Putamen (tissue), 1 donor: ENCODE data around the gene VARS2.

Experiments
- DNase-seq: peaks from one replicate; pipeline ENCODE4 v3.0.0-alpha.2; 2016; ENCODE audit warnings: low spot score

The VARS2 gene

DNA sequence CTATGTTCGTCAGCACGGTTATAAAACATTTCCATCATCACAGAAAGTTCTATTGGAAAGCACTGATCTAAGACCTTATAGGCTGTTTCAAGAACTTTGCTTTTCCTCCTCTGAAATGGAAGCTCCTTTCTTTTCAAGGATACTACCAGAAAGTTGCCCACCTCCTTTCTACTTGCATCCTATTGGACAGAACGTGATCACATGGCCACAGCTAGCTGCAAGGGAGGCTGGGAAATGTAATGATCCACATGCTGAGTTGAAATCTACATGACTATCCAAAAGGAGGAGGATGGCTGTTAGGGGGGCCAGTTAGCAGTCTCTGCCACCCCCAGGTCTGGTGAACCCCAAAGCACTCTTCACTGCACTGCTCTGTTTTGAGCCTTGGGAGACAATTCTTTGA lies 14.6 kb downstream of the VARS2 start:
- DNase-seq = no peak

DNA sequence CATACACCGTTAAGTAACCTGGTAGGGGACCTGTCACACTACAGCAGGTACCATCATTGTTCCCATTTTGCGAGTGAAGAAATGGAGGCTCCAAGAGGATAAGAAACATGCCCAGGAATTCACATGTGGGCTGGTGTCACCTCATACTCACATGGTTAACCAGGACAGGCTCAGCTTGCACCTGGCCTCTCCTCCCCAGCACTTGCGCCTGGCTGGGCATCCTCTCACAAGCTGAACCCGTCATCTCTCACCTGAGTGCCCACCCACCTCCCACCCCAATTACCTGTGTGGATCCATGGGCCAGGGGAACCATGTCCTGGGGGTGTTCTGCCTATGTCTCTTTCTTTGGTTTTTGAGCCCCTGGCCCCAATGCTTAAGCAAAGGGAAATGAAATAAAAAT lies 16.5 kb downstream of the VARS2 start:
- DNase-seq = no peak

DNA sequence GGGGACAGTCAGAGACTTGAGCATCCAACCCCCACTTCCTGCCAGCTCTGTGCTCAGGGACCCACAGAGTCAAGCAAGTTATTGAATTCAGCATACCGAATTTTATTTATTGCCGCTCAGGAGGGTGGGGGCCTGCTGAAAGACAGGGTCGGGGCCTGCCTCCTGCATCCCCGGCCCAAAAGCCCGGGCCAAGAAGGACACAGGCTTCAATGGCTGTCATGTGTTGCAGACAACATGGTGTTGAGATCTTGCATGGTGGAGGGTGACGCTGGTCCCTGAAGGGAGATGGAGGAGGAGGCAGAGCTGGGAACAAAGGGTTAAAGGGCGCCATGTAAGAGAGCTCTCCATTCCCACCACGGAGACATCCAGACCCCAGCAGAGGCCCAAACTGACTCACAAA lies 17.2 kb downstream of the VARS2 start:
- DNase-seq = no peak

DNA sequence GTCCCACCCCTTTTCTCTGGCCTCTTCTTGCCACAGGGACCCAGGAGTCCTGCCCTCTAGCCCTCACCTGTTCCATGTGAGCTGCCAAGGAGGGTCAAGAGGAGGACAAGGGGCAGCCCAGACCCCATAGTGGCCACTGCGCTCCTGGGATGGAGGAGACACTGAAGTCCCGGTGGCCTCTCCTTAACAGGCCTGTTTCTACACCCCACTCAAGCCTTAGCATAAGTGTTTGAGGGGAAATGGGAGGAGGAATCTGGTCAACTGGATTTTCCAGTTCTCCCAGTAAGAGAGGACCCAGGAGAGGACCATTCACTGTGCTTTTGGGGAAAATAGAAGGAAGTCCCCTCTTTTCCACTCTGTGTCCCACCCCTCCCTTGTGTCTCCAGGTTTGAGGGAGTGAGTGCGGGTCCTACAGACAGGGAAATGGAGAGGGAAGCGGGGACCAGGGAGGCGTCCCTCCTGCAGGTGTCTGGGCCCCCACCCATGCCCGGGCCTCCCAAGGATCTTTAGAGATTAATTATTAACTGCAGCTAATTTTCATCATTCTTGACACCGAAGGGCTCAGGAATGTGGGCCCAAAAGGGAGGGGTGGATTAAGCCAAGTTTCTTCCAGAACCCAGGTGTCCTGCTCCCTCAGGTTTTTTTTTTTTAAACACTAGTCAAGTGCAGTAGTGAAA lies 18.1 kb downstream of the VARS2 start, which contains the start of gene SFTA2:
Gene SFTA2 (minus strand): TSS at position 202 of the 677 bp plus-strand sequence. CDS start 74 bp downstream, at position 128.
- no peak for DNase-seq

DNA sequence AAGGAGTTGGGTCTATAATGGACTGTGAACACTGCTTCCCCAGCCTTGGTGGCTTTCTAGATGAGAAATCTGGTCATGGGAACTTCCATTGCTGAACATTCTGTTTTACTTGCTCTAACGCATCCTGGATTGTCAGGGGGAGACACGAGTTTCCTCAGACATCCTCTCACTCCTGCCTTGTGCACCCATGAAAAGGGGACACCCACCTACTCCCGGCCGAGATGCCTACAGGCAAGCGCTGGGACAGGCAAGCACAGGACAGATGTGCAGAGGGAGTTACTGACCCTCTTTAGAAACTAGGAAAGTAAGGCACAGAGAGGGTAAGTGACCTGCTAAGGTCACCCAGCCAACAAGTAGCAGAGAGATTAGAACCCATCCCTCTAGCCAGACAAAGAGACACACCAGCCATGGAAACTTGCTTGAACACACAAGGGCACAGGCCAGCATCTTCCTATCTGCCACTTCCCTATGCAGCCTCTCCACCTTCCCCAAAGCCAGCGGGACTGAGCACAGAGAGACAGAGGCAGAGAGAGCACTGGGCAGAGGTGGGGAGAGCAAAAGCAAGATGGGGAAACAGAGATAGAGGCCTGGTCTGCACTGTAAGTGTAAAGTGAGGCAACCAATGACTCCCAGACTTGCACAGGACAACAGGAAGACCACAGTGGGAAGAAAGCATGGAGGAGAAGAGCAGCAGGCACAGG lies 18.8 kb downstream of the VARS2 start:
- no peak for DNase-seq

DNA sequence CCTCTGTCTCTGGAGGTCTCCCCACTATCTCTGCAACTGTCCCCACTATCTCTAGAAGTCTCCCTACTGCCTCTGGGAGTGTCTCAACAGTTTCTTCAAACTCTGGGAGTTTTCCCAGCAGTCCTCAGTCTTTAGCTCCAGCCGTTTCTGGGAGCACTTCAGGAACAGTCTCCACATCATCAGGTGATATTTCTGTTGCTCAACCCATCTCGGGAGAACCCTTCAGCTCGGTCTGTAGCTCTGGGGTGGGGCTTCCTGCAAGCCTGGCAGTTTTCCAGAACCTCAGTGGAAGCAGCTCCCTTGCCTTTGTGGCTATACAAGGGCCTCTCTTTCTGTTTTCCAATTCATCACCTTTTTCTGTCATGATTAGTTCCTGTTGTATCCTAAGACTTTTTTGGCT lies 21.0 kb downstream of the VARS2 start:
- no peak for DNase-seq

DNA sequence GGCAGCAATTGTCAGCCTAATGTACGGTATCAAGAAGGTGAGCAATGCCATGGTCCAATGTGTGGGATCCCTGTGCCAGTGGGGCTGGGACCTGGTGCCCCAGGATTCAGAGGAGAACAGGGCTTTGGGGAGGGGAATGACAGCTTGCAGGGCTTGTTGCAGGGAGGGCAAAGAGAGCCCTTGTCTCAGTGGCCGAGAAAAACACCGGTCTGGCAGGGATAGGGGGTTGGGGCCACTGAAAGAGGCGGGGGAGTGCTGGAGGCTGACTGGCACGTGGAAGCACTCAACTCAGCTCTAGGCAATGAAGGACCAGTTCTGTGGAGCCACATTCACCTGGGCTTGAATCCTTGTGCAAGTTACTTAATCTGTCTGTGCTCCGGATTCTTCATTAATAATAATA lies 23.2 kb downstream of the VARS2 start:
- DNase-seq = no peak

DNA sequence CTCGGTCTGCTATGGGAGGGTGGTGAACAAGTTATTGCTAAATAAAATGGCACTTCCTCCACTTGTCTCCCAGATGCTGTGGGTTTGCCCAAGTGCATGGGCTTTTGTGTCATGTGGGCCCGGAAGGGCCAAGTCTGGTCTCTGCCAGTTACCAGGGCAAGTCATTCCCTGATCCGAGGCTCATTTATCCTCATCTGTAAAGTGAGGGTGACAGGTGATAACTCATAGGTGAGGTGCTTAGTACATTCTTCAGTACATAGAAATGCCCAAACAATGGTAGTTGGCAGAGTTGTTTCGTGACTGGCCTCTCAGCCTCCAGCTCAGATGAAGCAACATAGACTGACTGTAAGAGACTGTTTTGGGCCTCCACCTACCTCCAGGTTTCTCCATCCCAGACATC lies 24.7 kb downstream of the VARS2 start:
- DNase-seq = no peak

DNA sequence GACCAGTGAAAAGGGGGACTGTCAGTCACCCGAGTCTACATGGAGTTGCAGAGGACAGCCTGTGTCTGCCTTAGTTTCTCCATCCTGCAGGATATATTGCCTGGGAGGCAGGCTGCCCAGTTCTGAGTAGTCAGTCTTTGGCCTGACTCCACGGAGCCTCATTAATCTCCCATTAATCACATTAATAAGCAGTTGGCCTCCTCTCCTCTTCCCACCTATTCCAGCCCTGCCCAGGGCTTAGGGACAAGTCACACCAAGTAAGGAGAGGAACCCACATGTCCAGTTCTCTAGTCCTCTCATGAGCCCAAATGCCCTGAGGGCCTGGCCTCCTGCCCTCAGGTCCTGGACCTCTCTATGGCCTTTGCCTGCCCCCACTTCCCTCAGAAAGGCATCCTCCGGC lies 25.4 kb downstream of the VARS2 start:
- DNase-seq = no peak

DNA sequence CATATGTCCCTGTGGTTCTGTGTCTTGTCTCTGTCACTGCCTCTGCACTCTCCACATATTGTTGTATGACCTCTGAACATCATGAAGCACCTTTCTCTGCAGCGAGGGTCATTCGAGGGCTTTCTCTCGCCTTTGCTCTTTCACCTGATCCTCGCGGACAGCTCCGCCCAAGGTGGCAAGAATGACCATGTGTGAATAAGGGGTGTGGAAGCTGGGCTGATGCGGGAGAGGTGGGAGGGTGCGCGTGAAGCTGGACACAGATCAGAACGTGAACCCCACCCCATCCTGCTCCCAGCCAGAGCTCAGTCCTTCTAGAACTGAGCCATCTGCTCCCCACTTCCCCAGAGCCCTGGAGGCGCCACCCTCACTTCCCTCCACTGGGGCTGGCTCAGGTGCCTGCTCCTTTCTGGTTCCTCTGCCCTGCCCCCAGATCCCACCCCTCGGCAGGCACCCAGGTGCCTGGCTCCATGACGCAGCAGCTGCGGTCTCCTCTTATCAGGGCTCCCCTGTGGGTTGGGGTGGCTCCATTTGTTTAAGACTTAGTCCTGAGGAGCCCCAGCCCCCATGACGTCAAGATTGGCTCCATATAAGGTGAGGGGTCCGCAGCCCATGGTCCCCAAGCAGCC lies 26.4 kb downstream of the VARS2 start, which contains the start of gene MUCL3:
Gene MUCL3 (plus strand): TSS at position 613 of the 626 bp plus-strand sequence. CDS start 27 bp downstream, outside the sequence.
- no peak for DNase-seq

DNA sequence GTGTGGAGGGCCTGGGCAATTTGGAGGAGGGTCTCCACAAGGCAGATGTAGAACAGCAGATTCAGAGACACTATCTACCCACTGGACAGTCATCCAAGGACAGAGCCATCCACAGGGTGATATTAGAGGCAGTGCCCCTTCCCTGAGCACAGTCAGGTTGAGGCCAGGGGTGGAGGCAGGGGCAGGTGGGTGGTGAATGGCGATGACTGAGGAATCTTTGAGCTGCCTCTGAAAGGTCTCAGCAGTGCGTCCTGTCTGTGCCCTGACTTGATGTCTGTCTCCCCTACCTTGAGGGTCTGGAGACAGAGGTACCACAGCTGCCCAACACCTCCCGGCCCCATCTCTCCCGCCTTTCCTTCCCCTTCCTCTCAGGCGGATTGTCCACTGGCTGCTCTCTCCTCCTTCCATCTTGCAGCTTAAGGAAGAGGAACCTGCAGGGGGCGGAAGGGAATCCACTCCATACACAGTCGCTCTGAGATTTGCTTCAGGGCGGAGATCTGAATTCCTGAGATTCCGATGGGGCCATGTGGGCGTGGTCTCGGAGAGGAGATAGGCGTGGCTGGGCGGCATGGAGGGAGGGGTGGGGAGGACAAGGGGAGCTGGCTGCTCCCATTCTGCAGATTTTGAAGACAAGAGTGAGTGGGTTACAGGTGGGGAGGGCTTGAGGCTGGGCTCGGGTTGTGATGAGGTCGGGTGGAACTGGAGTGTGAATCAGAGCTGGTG lies 28.5 kb downstream of the VARS2 start:
- DNase-seq = no peak

DNA sequence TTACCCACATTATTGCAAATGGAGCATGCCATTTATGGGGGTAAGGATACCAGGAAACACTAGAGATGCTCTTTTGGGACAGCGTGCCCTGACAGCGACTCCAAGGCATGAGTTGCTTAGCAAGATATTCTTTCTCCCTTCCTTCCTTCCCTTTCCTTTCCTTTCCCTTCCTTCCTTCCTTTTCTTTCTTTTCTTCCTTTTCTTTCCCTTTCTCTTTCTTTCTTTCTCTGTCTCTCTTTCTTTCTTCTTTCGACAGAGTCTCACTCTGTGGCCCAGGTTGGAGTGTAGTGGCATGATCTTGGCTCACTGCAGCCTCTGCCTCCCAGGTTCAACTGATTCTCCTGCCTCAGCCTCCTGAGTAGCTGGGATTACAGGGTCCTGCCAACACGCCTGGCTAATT lies 30.0 kb downstream of the VARS2 start:
- no peak for DNase-seq

DNA sequence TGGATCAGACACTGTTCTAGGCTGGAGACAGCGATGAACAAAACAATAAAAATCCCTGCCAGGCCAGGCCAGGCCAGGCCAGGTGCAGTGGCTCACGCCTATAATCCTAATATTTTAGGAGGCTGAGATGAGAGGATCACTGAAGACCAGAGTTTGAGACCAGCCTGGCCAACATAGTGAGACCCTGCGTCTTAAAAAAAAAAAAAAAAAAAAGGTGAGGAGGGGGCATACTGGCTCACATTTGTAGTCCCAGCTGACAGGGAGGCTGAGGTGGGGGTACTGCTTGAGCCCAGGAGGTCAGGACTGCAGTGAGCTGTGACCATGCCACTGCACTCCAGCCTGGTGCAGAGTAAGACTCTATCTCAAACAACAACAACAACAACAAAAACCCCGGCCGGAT lies 31.2 kb downstream of the VARS2 start:
- DNase-seq = no peak

DNA sequence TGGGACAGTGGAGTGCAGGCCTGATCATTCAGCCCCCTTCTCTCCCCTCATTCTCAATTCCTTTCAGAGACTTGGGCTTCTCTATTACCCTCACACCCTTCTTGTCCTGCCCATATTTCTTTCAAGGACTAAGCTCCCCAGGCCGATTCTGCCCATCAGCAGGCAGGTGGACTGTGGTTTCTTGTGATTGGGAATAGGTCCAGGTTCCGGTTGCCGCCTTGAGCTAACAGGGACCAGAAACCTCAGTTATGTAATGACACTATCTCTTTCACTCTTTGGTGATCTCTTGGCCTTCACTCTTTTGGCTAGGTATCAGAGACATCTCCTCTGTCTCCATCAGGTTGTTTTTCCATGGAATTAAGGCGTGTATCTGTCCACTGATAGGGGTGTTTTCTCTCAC lies 33.2 kb downstream of the VARS2 start:
- DNase-seq = no peak

DNA sequence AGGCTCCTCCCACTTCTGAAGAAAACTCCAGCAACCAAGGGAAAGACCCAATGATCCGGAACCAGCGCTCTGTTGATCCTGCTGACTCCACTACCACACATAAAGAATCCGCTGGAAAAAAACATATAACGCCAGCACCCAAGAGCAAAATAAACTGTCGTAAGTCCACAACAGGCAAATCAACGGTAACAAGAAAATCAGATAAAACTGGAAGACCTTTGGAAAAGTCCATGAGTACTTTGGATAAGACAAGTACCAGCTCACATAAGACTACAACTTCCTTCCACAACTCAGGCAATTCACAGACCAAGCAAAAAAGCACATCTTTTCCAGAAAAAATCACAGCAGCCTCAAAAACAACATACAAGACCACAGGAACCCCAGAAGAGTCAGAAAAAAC lies 34.8 kb downstream of the VARS2 start:
- no peak for DNase-seq

DNA sequence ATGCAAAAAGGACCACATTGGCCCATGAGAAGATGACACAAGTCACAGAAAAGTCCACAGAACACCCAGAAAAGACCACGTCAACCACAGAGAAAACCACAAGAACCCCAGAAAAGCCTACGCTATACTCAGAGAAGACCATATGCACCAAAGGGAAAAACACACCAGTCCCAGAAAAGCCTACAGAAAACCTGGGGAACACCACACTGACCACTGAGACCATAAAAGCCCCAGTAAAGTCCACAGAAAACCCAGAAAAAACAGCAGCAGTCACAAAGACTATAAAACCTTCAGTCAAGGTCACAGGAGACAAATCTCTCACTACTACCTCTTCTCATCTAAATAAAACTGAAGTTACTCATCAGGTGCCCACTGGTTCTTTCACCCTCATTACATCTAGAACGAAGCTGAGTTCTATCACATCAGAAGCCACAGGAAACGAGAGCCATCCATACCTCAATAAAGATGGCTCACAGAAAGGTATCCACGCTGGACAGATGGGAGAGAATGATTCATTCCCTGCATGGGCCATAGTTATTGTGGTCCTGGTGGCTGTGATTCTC lies 38.0 kb downstream of the VARS2 start:
- DNase-seq = no peak

DNA sequence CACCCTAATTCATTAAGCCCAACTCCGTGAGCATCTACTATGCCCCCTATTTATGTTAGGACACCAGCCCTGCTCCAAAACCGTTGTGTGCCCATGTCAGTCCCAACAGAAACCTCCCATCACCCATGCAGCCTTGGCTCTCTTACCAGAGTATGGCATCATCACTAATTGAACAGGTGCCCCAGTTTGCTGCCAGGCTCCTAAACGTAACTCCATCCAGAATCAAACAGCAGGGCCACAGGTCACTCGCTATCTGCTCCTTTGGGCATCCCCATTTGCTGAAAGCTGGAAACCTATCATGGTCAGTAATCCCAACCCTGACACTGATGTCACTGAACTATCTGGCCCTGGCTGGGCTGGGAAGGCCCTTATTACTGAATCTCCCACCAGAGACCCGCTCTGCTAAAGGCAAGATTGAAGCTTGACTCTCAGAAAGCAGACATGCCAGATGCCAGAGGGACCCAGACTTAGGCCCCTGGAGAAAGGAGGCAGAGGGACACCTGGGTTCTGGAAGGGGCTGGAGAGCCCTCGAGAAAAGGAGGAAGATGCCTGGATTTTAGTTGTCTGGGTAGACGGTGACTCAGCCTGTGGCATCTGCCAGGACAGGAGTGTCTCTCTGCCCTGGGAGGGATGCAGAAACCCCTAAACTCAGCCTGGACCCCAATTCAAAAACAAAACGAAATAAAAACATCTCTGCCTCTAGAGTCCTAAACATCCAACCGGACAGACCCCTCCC lies 40.8 kb downstream of the VARS2 start:
- no peak for DNase-seq

DNA sequence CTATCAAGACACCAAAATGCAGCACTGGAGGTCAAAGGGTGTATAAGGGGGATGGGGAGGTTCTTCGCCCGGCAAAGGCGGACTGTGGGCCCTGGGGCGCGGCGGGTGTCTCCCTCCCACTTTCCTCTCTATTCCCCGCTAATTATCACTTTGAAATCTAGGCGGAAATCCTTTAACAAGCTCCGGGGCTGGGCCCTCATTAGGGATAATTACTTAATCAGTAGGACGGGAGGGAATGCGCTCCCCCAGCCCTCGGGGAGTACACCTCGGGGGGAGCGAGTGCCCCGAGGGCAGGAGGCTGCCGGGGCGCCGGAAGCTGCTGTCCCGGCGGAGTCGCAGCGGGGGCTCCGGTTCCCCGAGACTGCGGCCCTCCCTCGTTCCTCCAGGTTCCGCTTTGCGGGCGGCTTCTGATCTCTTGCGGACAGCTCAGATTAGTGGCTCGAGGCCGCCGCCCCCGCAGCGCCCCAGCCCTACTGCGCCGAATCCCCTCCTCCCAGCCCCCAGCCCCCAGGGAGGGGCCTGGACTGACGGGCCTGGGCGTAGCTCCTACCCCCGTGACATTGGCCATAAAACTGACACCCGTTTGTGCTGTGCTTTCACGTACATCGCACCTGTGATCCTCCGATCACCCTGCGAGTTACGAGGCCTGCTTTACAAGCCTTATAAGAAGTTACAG lies 41.5 kb downstream of the VARS2 start:
- DNase-seq = peak; percentile 16

DNA sequence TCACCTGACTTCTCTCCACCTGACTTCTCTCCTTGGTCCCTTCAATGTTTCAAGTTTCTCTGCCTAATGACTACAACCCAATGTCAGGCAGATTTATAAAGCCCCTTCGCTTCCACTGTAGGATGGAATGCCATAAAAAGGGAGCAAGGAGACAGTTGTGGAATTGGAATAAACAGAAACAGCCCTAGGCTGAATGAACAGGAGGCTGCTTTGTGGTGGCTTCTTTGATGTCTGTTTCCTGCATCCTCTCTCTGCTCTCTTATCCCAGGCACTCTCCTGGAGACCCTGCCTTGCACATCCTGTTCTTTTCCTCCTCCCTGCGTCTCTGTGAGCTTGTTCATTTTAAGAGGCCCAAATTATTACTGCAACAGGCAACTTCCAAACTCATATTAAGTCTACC lies 43.7 kb downstream of the VARS2 start:
- DNase-seq = no peak

DNA sequence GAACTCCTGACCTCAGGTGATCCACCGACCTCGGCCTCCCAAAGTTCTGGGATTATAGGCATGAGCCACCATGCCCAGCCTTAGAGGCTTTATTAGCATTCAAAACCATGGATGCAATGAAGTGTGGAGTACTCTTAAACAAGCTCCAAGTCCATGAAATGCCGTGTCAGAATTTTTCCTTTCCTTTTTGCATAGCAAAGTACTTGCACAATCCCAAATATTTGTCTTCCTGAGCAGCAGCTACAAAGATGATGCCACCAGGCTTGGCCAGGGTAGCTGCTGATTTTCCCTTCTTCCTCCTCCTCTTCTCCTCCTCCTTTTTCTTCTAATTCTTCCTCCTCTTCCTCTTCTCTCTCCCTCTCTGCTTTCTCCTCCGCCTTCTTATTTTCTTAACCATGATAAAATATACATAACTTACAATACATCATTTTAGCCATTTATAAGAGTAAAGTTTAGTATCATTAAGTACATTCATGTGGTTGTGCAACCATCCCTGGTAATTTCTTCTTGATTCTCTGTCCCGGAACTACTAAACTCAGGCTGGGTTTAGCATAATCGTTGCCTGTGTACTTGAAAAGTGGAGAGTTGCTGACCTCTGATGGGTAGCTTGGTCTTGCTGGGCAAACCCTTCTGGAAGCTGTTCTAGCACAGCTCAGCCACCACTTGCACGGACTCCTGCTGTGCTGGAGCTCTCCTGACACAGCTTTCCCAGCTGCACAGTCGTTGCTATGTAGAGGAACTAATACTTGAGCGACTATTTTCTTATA lies 47.1 kb downstream of the VARS2 start:
- no peak for DNase-seq
